Activated B cell treated with CpG ODN at 0.5 μM for 24 hours (primary cell): ENCODE results near the gene TRAF3. TPM values are rescaled to one million over a fixed set of nuclear protein-coding genes. Genes with fewer than 3 reads are reported as not detected.

Source experiments
- ATAC-seq: fragments of 200-7000 bp; cut with Tn5 transposase; one replicate; pipeline ENCODE4 v1.10.0; 2021; ENCODE audit warnings: low read depth, mild to moderate bottlenecking, moderate library complexity
- CTCF ChIA-PET: fragments of 350-600 bp; sonication (Branson Sonifier 250); formaldehyde crosslinking; loops from one replicate; lab custom pipeline; 2021; ENCODE audit warnings: antibody characterized with exemption; lab: Charles Lee
- POLR2A ChIA-PET: fragments of 350-600 bp; sonication (Branson Sonifier 250); formaldehyde crosslinking; loops from one replicate; lab custom pipeline; 2021; ENCODE audit warnings: antibody characterized with exemption; lab: Charles Lee
- DNase-seq: peaks from one replicate; pipeline ENCODE4 v3.0.0; 2022
- H3K27ac Mint-ChIP-seq: one replicate; pipeline ENCODE4 v1.8.0; 2020; ENCODE audit warnings: mixed read lengths
- H3K27me3 Mint-ChIP-seq: one replicate; pipeline ENCODE4 v1.8.0; 2021; ENCODE audit warnings: mixed read lengths
- H3K36me3 Mint-ChIP-seq: one replicate; pipeline ENCODE4 v1.8.0; 2021; ENCODE audit warnings: low read depth, mixed read lengths
- H3K4me1 Mint-ChIP-seq: one replicate; pipeline ENCODE4 v1.8.0; 2021; ENCODE audit warnings: mixed read lengths
- H3K4me3 Mint-ChIP-seq: one replicate; pipeline ENCODE4 v1.8.0; 2020; ENCODE audit warnings: mild to moderate bottlenecking, mixed read lengths
- H3K9me3 Mint-ChIP-seq: one replicate; pipeline ENCODE4 v1.8.0; 2020; ENCODE audit warnings: mixed read lengths
- CTCF ChIP-seq: fragments of 200-600 bp; IDR thresholded peaks from one replicate; pipeline ENCODE4 v1.8.0; 2022; ENCODE audit warnings: antibody characterized with exemption, mild to moderate bottlenecking
- intact Hi-C: fragments of 100-400 bp; cut with micrococcal nuclease; formaldehyde crosslinking; loops from one replicate; pipeline ENCODE4 v1.15.1; 2024
- total RNA-seq: library from RNA; stranded (reverse); gene quantifications from 2 replicates; pipeline ENCODE4 v1.2.3, GENCODE V29; 2022

TRAF3 gene
- total RNA-seq, 1 donor from 2014 or later = 120 TPM

GRCh38 chr14:102867826-102868580 is 90.8 kb downstream of the TRAF3 start:
- peaks cover 74% of the 10 kb centered on the region for H3K36me3 Mint-ChIP-seq
- ChIA-PET POLR2A (interaction anchor here (1.6 kb wide), 1 partner anchor 49 kb away, joined by 4 read pairs; no protein-coding TSS in a partner anchor), CTCF (no interaction called here)
- DNase-seq = no peak
- H3K4me3 Mint-ChIP-seq = no peak overlapping the region
- intact Hi-C loops = loop anchor here (5.0 kb wide), 1 partner anchor 49 kb away; no protein-coding TSS in a partner anchor
- H3K27me3 Mint-ChIP-seq = no peaks in the 10 kb centered on the region
- H3K9me3 Mint-ChIP-seq = no peaks in the 10 kb centered on the region
- H3K4me1 Mint-ChIP-seq = peaks cover 30% of the 10 kb centered on the region
- no peak for ATAC-seq
- H3K27ac Mint-ChIP-seq = peak overlapping the region; percentile 24
- TF ChIP-seq CTCF = no peak

- ATAC-seq (peak; percentile 75), DNase-seq (no peak)
- Mint-ChIP-seq H3K4me3 (no peak overlapping the region), H3K36me3 (peaks cover 74% of the 10 kb centered on the region), H3K9me3 (no peaks in the 10 kb centered on the region), H3K4me1 (peaks cover 30% of the 10 kb centered on the region), H3K27me3 (no peaks in the 10 kb centered on the region), H3K27ac (peak overlapping the region; percentile 53)
- no peak for TF ChIP-seq CTCF
- POLR2A ChIA-PET = interaction anchor here (1.6 kb wide), 1 partner anchor 48 kb away, joined by 4 read pairs; no protein-coding TSS in a partner anchor
- CTCF ChIA-PET = no interaction called here
- intact Hi-C loops = loop anchor here (5.0 kb wide), 1 partner anchor 48 kb away; no protein-coding TSS in a partner anchor
These were observed 91.8 kb downstream of the TRAF3 start for GRCh38 chr14:102868956-102869547.

- POLR2A ChIA-PET = no interaction called here
These were observed 93.0 kb downstream of the TRAF3 start for GRCh38 chr14:102870246-102870645.

GRCh38 chr14:102870994-102871831 is 94.0 kb downstream of the TRAF3 start:
- Mint-ChIP-seq H3K27me3 (no peaks in the 10 kb centered on the region), H3K36me3 (peaks cover 58% of the 10 kb centered on the region), H3K9me3 (no peaks in the 10 kb centered on the region), H3K27ac (no peak overlapping the region), H3K4me1 (peaks cover 30% of the 10 kb centered on the region), H3K4me3 (no peak overlapping the region)
- no peak for ATAC-seq
- CTCF ChIA-PET = interaction anchor here (2.7 kb wide), 1 partner anchor 177 kb away, joined by 10 read pairs; no protein-coding TSS in a partner anchor
- DNase-seq = no peak
- intact Hi-C loops = no loop called here
- POLR2A ChIA-PET = interaction anchor here (0.6 kb wide), 2 partner anchors 30 to 315 kb away, joined by 3 to 4 read pairs; no protein-coding TSS in a partner anchor
- no peak for TF ChIP-seq CTCF

More at GRCh38 chr14:102870246-102870645, 93.0 kb downstream of the TRAF3 start:
- Mint-ChIP-seq H3K36me3 (peaks cover 64% of the 10 kb centered on the region), H3K9me3 (no peaks in the 10 kb centered on the region), H3K27me3 (no peaks in the 10 kb centered on the region), H3K4me1 (peaks cover 30% of the 10 kb centered on the region), H3K27ac (no peak overlapping the region), H3K4me3 (no peak overlapping the region)
- CTCF ChIA-PET = no interaction called here
- intact Hi-C loops = no loop called here
- DNase-seq (no peak), ATAC-seq (no peak)
- TF ChIP-seq CTCF = no peak
